BE2C (cell line): ENCODE measurements around the gene FBF1.
"Not testable (repeated sequence)": the region's sequence is repeated elsewhere in the genome, so short reads cannot be mapped to it uniquely, and the experiment has no call there.

Experiments
- DNase-seq: peaks from one replicate; pipeline ENCODE4 v3.0.0-alpha.2; 2020
- H3K27me3 ChIP-seq: fragments of 250-450 bp; sonication (Bioruptor Pico); 2 replicates; pipeline ENCODE4 v1.5.1; 2020; ENCODE audit warnings: mild to moderate bottlenecking
- H3K36me3 ChIP-seq: fragments of 250-450 bp; sonication (Bioruptor Pico); 2 replicates; pipeline ENCODE4 v1.5.1; 2020; ENCODE audit warnings: mild to moderate bottlenecking
- H3K4me1 ChIP-seq: fragments of 250-450 bp; sonication (Bioruptor Pico); 2 replicates; pipeline ENCODE4 v1.5.1; 2020
- H3K4me3 ChIP-seq: 2 replicates; pipeline ENCODE4 v1.5.1; 2011; ENCODE audit warnings: low read depth, low read length
- H3K9me3 ChIP-seq: fragments of 250-450 bp; sonication (Bioruptor Pico); 2 replicates; pipeline ENCODE4 v1.5.1; 2020
- TF ChIP-seq, protein P1 (sequence below): IDR thresholded peaks from 2 replicates; pipeline ENCODE4 v1.5.1; 2012; ENCODE audit warnings: mild to moderate bottlenecking, low read depth, low read length

Gene FBF1

DNA sequence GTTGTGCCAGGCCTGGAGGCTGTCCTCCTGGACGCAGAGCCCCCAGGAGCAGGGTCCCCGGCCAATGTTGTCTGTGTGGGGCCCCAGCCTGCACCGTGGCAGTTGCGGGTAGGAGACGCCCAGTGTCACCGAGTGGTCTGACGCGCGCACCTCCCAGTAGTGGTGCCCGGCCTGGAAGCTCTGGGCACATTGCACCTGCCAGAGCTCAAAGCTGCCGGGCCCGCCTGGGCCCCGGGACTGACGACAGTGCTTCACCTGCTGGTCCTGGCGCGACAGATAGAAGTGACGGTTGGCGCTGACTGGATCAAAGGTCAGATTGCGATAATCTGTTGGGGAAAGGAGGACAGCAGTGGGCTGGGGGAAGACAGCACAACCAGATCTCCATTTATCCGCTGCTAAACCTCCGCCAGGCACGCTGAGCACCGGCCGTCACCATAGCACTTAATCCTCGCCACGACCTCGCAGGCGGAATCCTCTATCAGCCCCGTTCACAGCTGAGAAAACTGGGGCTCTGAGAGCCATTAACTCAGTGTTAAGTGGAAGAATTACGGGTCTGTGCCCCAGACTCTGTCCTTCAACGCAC, 49.7 kb downstream of the FBF1 start:
- no peak for DNase-seq
- TF ChIP-seq, protein P1, sequence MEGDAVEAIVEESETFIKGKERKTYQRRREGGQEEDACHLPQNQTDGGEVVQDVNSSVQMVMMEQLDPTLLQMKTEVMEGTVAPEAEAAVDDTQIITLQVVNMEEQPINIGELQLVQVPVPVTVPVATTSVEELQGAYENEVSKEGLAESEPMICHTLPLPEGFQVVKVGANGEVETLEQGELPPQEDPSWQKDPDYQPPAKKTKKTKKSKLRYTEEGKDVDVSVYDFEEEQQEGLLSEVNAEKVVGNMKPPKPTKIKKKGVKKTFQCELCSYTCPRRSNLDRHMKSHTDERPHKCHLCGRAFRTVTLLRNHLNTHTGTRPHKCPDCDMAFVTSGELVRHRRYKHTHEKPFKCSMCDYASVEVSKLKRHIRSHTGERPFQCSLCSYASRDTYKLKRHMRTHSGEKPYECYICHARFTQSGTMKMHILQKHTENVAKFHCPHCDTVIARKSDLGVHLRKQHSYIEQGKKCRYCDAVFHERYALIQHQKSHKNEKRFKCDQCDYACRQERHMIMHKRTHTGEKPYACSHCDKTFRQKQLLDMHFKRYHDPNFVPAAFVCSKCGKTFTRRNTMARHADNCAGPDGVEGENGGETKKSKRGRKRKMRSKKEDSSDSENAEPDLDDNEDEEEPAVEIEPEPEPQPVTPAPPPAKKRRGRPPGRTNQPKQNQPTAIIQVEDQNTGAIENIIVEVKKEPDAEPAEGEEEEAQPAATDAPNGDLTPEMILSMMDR, result no peak
- Histone ChIP-seq H3K9me3 (no peaks in the 10 kb centered on the region), H3K4me1 (peaks cover 5% of the 10 kb centered on the region; the same call in 1 of the 2 replicates), H3K36me3 (peaks cover 20% of the 10 kb centered on the region), H3K27me3 (no peaks in the 10 kb centered on the region), H3K4me3 (no peak overlapping the region)

- no peak overlapping the region for H3K4me3 ChIP-seq
- 0 out of 2 replicates have a peak, but pooled peaks cover 3% of the 10 kb centered on the region for H3K4me1 ChIP-seq
- no peaks in the 10 kb centered on the region for H3K9me3 ChIP-seq
- peaks cover 20% of the 10 kb centered on the region for H3K36me3 ChIP-seq
- no peaks in the 10 kb centered on the region for H3K27me3 ChIP-seq
- no peak for DNase-seq
- TF ChIP-seq, protein P1, result no peak
These were observed 51.4 kb downstream of the FBF1 start for GRCh38 chr17:75889454-75889853.

DNA sequence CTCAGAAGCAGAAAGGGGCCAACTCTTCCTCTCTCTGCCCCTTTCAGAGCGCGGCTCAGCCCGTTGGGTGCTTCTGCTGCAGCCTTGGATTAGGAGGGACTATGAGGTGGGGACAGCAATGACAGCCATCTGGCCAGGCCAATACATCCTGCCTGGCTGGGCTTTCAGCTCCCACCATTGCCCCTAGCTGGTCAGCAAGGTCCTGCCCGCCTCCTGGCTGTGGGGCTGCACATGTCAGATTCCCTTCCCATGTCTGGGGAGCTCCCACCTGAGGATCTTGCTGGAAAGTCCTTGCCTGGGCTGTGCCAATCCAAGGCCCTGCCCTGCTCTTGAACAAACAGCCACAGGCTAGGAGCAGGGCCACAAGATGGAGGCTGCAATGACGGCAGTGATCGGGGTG, 52.4 kb downstream of the FBF1 start:
- H3K4me3 ChIP-seq, result no peak overlapping the region
- no peak for DNase-seq
- H3K9me3 ChIP-seq, result no peaks in the 10 kb centered on the region
- no peaks in the 10 kb centered on the region for H3K27me3 ChIP-seq
- 0 out of 2 replicates have a peak, but pooled peaks cover 3% of the 10 kb centered on the region for H3K4me1 ChIP-seq
- TF ChIP-seq, protein P1, result no peak
- H3K36me3 ChIP-seq, result peaks cover 18% of the 10 kb centered on the region

DNA sequence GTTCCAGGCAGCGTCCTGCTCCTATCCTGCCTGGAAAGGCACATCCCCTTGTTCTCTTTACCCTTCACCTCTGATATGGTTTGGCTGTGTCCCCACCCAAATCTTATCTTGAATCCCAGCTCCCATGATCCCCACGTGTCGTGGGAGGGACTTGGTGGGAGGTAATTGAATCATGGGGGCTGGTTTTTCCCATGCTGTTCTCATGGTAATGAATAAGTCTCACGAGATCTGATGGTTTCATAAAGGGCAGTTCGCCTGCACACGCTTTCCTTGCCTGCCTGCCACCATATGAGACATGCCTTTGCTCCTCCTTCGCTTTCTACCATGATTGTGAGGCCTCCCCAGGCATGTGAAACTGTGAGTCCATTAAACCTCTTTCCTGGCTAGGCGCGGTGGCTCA, 55.0 kb downstream of the FBF1 start:
- not testable (repeated sequence) for DNase-seq, H3K9me3 ChIP-seq, H3K36me3 ChIP-seq, H3K4me1 ChIP-seq, H3K27me3 ChIP-seq, H3K4me3 ChIP-seq

DNA sequence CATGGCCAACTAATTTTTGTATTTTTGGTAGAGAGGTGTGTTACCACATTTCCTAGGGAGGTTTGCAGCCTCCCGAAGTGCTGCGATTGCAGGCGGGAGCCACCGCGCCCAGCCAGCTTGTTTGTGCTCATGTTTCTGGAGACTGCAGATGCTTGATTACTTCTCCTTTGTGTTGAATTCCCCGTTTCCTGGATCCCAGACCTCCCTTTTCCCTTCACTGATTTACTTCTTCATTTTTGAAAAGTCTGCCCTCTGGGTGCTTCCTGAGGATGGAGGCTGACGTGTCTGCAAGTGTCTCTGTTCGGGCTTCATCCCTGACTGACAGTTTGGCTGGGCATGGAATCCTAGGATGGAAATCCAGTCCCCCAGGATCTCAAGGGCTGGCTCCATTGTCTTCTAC, 55.4 kb downstream of the FBF1 start:
- no peak for DNase-seq
- Histone ChIP-seq H3K36me3 (no peaks in the 10 kb centered on the region; the same call in 1 of the 2 replicates), H3K9me3 (no peaks in the 10 kb centered on the region), H3K27me3 (no peaks in the 10 kb centered on the region), H3K4me3 (no peak overlapping the region), H3K4me1 (0 out of 2 replicates have a peak, but pooled peaks cover 3% of the 10 kb centered on the region)
- TF ChIP-seq, protein P1, result no peak

GRCh38 chr17:75881678-75882454, 59.0 kb downstream of the FBF1 start:
- H3K4me1 ChIP-seq, result peaks cover 4% of the 10 kb centered on the region
- no peak for DNase-seq

More at GRCh38 chr17:75881678-75882454, 59.0 kb downstream of the FBF1 start:
- H3K4me3 ChIP-seq, result no peak overlapping the region
- no peaks in the 10 kb centered on the region for H3K36me3 ChIP-seq
- TF ChIP-seq, protein P1, result no peak
- H3K9me3 ChIP-seq, result no peaks in the 10 kb centered on the region
- peaks cover 15% of the 10 kb centered on the region for H3K27me3 ChIP-seq
